IMR-90 (cell line): ENCODE measurements around the gene AP1M2. TPM values are rescaled to one million over a fixed set of nuclear protein-coding genes. Genes with fewer than 3 reads are reported as not detected.

Experiments
- ATAC-seq: fragments of 200-7000 bp; cut with Tn5 transposase; 2 replicates; pipeline ENCODE4 v1.9.1; 2020; ENCODE audit warnings: low read depth, mild to moderate bottlenecking, moderate library complexity
- BruUV-seq: library from RNA; stranded (reverse); fragments of 400-500 nt; replicated peaks from 2 replicates; lab custom pipeline; 2021; lab: Mats Ljungman, UMichigan
- CTCF ChIA-PET: fragments of 300-600 bp; formaldehyde crosslinking; extraction: SDS; loops from one replicate; lab custom pipeline; 2021; ENCODE audit warnings: antibody characterized with exemption; lab: Yijun Ruan, JAX
- POLR2A ChIA-PET: fragments of 300-600 bp; sonication (Branson Sonifier 250); formaldehyde crosslinking; loops from one replicate; lab custom pipeline; 2022; ENCODE audit warnings: antibody characterized with exemption; ENCODE audit not compliant: unreplicated experiment; lab: Charles Lee
- DNase-seq: peaks from one replicate; pipeline ENCODE4 v3.0.0; 2013
- H2AFZ ChIP-seq: replicated peaks from 2 replicates; pipeline ENCODE3; 2013; ENCODE audit warnings: low read length, mild to moderate bottlenecking; ENCODE audit not compliant: poor library complexity
- H2AK5ac ChIP-seq: 2 replicates; pipeline ENCODE4 v1.6.1; 2013; ENCODE audit warnings: low read depth, low read length, inconsistent platforms
- H2AK9ac ChIP-seq: replicated peaks from 2 replicates; pipeline ENCODE3; 2013; ENCODE audit warnings: mild to moderate bottlenecking, low read depth, low read length, moderate library complexity; ENCODE audit not compliant: poor library complexity
- H2BK120ac ChIP-seq: 2 replicates; pipeline ENCODE4 v1.6.1; 2013; ENCODE audit warnings: low read depth, low read length, inconsistent platforms
- H2BK15ac ChIP-seq: 3 replicates; pipeline ENCODE4 v1.6.1; 2013; ENCODE audit warnings: low read depth, low read length, inconsistent platforms
- H2BK20ac ChIP-seq: 2 replicates; pipeline ENCODE4 v1.6.1; 2013; ENCODE audit warnings: low read depth, mild to moderate bottlenecking, inconsistent platforms, low read length, moderate library complexity
- H2BK5ac ChIP-seq: 2 replicates; pipeline ENCODE4 v1.6.1; 2013; ENCODE audit warnings: mild to moderate bottlenecking, low read depth, low read length, inconsistent platforms; ENCODE audit not compliant: poor library complexity, severe bottlenecking
- H3K14ac ChIP-seq: replicated peaks from 2 replicates; pipeline ENCODE4 v1.6.1; 2013; ENCODE audit warnings: low read depth, low read length, inconsistent platforms
- H3K18ac ChIP-seq: 2 replicates; pipeline ENCODE4 v1.6.1; 2013; ENCODE audit warnings: low read depth, low read length, control low read depth
- H3K23ac ChIP-seq: 2 replicates; pipeline ENCODE4 v1.6.1; 2013; ENCODE audit warnings: low read depth, low read length, inconsistent platforms
- H3K27ac ChIP-seq: 2 replicates; pipeline ENCODE4 v1.5.1; 2013; ENCODE audit warnings: mild to moderate bottlenecking, control low read depth, low read length; ENCODE audit not compliant: insufficient read depth
- H3K27me3 ChIP-seq: 2 replicates; pipeline ENCODE4 v1.6.1; 2013; ENCODE audit warnings: low read length; ENCODE audit not compliant: control insufficient read depth, insufficient read depth
- H3K36me3 ChIP-seq: 2 replicates; pipeline ENCODE4 v1.6.1; 2013; ENCODE audit warnings: low read length, mixed read lengths; ENCODE audit not compliant: control insufficient read depth, insufficient read depth
- H3K4ac ChIP-seq: 2 replicates; pipeline ENCODE4 v1.6.1; 2013; ENCODE audit warnings: low read depth, low read length, inconsistent platforms
- H3K4me1 ChIP-seq: 2 replicates; pipeline ENCODE4 v1.6.1; 2013; ENCODE audit warnings: low read length, mixed read lengths; ENCODE audit not compliant: control insufficient read depth, insufficient read depth
- H3K4me2 ChIP-seq: 2 replicates; pipeline ENCODE4 v1.6.1; 2013; ENCODE audit warnings: low read depth, mild to moderate bottlenecking, control low read depth, low read length, moderate library complexity
- H3K4me3 ChIP-seq: 2 replicates; pipeline ENCODE4 v1.5.1; 2013; ENCODE audit warnings: low read depth, mild to moderate bottlenecking, control low read depth, low read length, moderate library complexity; ENCODE audit not compliant: insufficient read depth
- H3K56ac ChIP-seq: 2 replicates; pipeline ENCODE4 v1.6.1; 2013; ENCODE audit warnings: low read length, inconsistent platforms; ENCODE audit not compliant: insufficient read depth; ENCODE audit errors: extremely low read depth
- H3K79me1 ChIP-seq, 2 experiments: 2 replicates each; pipeline ENCODE4 v1.6.1; 2013; ENCODE audit warnings: low read length in 2 of 2, inconsistent platforms in 1 of 2, low read depth in 1 of 2
- H3K9ac ChIP-seq: 2 replicates; pipeline ENCODE4 v1.6.1; 2013; ENCODE audit warnings: low read depth, low read length, control low read depth
- H3K9me1 ChIP-seq: 2 replicates; pipeline ENCODE4 v1.6.1; 2013; ENCODE audit warnings: low read length, inconsistent platforms; ENCODE audit not compliant: insufficient read depth
- H3K9me3 ChIP-seq: 2 replicates; pipeline ENCODE4 v1.6.1; 2013; ENCODE audit warnings: low read length; ENCODE audit not compliant: control insufficient read depth, insufficient read depth
- H4K20me1 ChIP-seq: 2 replicates; pipeline ENCODE4 v1.6.1; 2013; ENCODE audit warnings: low read length, inconsistent platforms; ENCODE audit not compliant: insufficient read depth
- H4K5ac ChIP-seq: 2 replicates; pipeline ENCODE4 v1.6.1; 2013; ENCODE audit warnings: mild to moderate bottlenecking, low read depth, low read length, control low read depth
- H4K8ac ChIP-seq, 2 experiments: 2 replicates each; pipeline ENCODE4 v1.6.1; 2013; ENCODE audit warnings: low read depth in 2 of 2, low read length in 2 of 2, control low read depth in 1 of 2, inconsistent platforms in 1 of 2
- H4K91ac ChIP-seq: 2 replicates; pipeline ENCODE4 v1.6.1; 2013; ENCODE audit warnings: low read depth, low read length, inconsistent platforms; ENCODE audit not compliant: insufficient read depth
- BHLHE40 ChIP-seq: fragments of 150-350 bp; IDR thresholded peaks from 2 replicates; pipeline ENCODE4 v1.6.1; 2016; ENCODE audit warnings: mild to moderate bottlenecking, low read depth, low read length
- CEBPB ChIP-seq: IDR thresholded peaks from 2 replicates; pipeline ENCODE4 v1.6.1; 2012; ENCODE audit warnings: low read depth, low read length, improper control_type of control experiment
- FOS ChIP-seq: fragments of 150-350 bp; IDR thresholded peaks from 2 replicates; pipeline ENCODE4 v1.6.1; 2016; ENCODE audit warnings: low read depth, low read length
- MAFK ChIP-seq: IDR thresholded peaks from 2 replicates; pipeline ENCODE4 v1.6.1; 2012; ENCODE audit warnings: low read depth, low read length, improper control_type of control experiment
- MAZ ChIP-seq: IDR thresholded peaks from 2 replicates; pipeline ENCODE4 v1.6.1; 2012; ENCODE audit warnings: low read depth, mild to moderate bottlenecking, low read length, improper control_type of control experiment, moderate library complexity, borderline replicate concordance
- MXI1 ChIP-seq: IDR thresholded peaks from 2 replicates; pipeline ENCODE4 v1.6.1; 2012; ENCODE audit warnings: low read depth, mild to moderate bottlenecking, low read length, moderate library complexity, borderline replicate concordance
- NFE2L2 ChIP-seq: fragments of 150-350 bp; IDR thresholded peaks from 2 replicates; pipeline ENCODE4 v1.6.1; 2016; ENCODE audit warnings: low read depth, mild to moderate bottlenecking, low read length
- POLR2A ChIP-seq: IDR thresholded peaks from 2 replicates; pipeline ENCODE4 v1.6.1; 2012; ENCODE audit warnings: mild to moderate bottlenecking, low read depth, low read length
- RAD21 ChIP-seq: IDR thresholded peaks from 2 replicates; pipeline ENCODE4 v1.6.1; 2012; ENCODE audit warnings: low read length, improper control_type of control experiment
- RFX5 ChIP-seq: IDR thresholded peaks from 2 replicates; pipeline ENCODE4 v1.8.0; 2012; ENCODE audit warnings: low read depth, mild to moderate bottlenecking, low read length, moderate library complexity
- WGBS, 2 experiments: methylation state at CpG; one replicate each; pipeline versions ENCODE4 v1.1.5 to v1.1.7; 2013; ENCODE audit warnings: missing lambda C conversion rate in 2 of 2; ENCODE audit not compliant: insufficient read length in 1 of 2; ENCODE audit errors: extremely low coverage in 2 of 2; 5-methylcytosine and 5-hydroxymethylcytosine counted together
- dilution Hi-C: fragments of 300-500 bp; cut with HindIII; formaldehyde crosslinking; loops from one replicate; pipeline ENCODE4 v1.14.3; 2018; ENCODE audit warnings: low sequenced_read_pairs; ENCODE audit not compliant: unreplicated experiment
- in situ Hi-C: fragments of 300-500 bp; cut with MboI; formaldehyde crosslinking; loops from 3 replicates; pipeline ENCODE4 v1.14.3; 2019; ENCODE audit warnings: low sequenced_read_pairs, inconsistent platforms, mixed read lengths
- intact Hi-C: fragments of 100-400 bp; cut with micrococcal nuclease; formaldehyde crosslinking; loops from 2 replicates; pipeline ENCODE4 v1.10.0; 2022
- polyA plus RNA-seq, 3 experiments: library from polyadenylated mRNA; depleted of rRNA; stranded (reverse); fragments of >200 nt; gene quantifications; 2 replicates each; pipeline ENCODE4 v1.2.3, GENCODE V29; 2012; ENCODE audit warnings: low replicate concordance in 1 of 3
- total RNA-seq: library from RNA; depleted of rRNA; stranded (reverse); fragments of >200 nt; gene quantifications from 2 replicates; pipeline ENCODE4 v1.2.3, GENCODE V29; 2012
- TF ChIP-seq, protein P1 (sequence below): fragments of 150-350 bp; IDR thresholded peaks from 2 replicates; pipeline ENCODE4 v1.6.1; 2016; ENCODE audit warnings: low read depth, mild to moderate bottlenecking, low read length, moderate library complexity, borderline replicate concordance
- TF ChIP-seq, protein P2 (sequence below): conservative IDR thresholded peaks from 2 replicates; pipeline ENCODE4 v1.5.1; 2012; ENCODE audit warnings: mild to moderate bottlenecking, low read depth, low read length, improper control_type of control experiment
- TF ChIP-seq, protein P3 (sequence below): fragments of 150-350 bp; IDR thresholded peaks from 2 replicates; pipeline ENCODE4 v1.6.1; 2017; ENCODE audit warnings: mild to moderate bottlenecking, antibody characterized with exemption, low read length, low read depth

The AP1M2 gene
- total and polyA plus RNA-seq, 2 of the 4 experiments (the other 2 are of a cell fraction), result 0.17 TPM; not detected in 1

DNA sequence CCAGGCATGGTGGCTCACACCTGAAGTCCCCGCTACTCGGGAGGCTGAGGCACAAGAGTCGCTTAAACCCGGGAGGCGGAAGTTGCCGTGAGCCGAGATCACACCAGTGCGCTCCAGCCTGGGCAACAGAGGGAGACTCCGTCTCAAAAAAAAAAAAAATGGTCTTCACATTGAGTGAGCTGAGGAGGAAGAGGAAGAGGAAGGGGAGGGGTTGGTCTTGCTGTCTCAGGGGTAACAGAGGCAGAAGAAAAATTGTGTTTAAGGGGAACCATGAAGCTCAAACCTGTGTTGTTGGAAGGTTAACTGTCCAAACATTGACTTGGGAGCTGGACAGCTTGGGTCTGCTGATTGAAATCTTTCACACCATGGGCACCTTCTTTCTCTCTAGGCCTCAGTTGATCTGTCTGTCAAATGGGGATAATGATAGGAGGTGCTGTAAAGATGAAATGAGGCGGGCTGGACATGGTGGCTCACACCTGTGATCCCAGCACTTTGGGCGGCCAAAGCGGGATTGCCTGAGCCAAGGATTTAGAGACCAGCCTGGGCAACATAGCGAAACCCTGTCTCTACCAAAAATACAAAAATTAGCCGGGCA is 28.4 kb upstream of the AP1M2 start:
- peaks cover 13% of the 10 kb centered on the region for H3K9me1 ChIP-seq
- no peak overlapping the region for H2BK20ac ChIP-seq
- in situ Hi-C loops (no loop called here), dilution Hi-C loops (no loop called here), intact Hi-C loops (no loop called here)
- DNase-seq, result no peak
- no peaks in the 10 kb centered on the region; the same call in 1 of the 2 replicates for H3K36me3 ChIP-seq
- no peak overlapping the region for H2BK120ac ChIP-seq
- ChIA-PET POLR2A (no interaction called here), CTCF (no interaction called here)
- TF ChIP-seq FOS (no peak), MXI1 (no peak), MAZ (no peak), POLR2A (no peak), MAFK (no peak), BHLHE40 (no peak), RFX5 (no peak), RAD21 (no peak), CEBPB (no peak), NFE2L2 (no peak)
- TF ChIP-seq, protein P1, sequence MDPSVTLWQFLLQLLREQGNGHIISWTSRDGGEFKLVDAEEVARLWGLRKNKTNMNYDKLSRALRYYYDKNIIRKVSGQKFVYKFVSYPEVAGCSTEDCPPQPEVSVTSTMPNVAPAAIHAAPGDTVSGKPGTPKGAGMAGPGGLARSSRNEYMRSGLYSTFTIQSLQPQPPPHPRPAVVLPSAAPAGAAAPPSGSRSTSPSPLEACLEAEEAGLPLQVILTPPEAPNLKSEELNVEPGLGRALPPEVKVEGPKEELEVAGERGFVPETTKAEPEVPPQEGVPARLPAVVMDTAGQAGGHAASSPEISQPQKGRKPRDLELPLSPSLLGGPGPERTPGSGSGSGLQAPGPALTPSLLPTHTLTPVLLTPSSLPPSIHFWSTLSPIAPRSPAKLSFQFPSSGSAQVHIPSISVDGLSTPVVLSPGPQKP, result no peak
- TF ChIP-seq, protein P2, sequence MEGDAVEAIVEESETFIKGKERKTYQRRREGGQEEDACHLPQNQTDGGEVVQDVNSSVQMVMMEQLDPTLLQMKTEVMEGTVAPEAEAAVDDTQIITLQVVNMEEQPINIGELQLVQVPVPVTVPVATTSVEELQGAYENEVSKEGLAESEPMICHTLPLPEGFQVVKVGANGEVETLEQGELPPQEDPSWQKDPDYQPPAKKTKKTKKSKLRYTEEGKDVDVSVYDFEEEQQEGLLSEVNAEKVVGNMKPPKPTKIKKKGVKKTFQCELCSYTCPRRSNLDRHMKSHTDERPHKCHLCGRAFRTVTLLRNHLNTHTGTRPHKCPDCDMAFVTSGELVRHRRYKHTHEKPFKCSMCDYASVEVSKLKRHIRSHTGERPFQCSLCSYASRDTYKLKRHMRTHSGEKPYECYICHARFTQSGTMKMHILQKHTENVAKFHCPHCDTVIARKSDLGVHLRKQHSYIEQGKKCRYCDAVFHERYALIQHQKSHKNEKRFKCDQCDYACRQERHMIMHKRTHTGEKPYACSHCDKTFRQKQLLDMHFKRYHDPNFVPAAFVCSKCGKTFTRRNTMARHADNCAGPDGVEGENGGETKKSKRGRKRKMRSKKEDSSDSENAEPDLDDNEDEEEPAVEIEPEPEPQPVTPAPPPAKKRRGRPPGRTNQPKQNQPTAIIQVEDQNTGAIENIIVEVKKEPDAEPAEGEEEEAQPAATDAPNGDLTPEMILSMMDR, result no peak
- TF ChIP-seq, protein P3, sequence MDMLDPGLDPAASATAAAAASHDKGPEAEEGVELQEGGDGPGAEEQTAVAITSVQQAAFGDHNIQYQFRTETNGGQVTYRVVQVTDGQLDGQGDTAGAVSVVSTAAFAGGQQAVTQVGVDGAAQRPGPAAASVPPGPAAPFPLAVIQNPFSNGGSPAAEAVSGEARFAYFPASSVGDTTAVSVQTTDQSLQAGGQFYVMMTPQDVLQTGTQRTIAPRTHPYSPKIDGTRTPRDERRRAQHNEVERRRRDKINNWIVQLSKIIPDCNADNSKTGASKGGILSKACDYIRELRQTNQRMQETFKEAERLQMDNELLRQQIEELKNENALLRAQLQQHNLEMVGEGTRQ, result no peak
- H3K27ac ChIP-seq, result no peak overlapping the region
- H3K9me3 ChIP-seq, result no peaks in the 10 kb centered on the region
- H3K56ac ChIP-seq, result no peak overlapping the region
- H3K4me1 ChIP-seq, result peaks cover 13% of the 10 kb centered on the region
- WGBS, 2 experiments, result 100% methylated on average over 10 of the region's 14 CpGs; no CpG with 5 or more reads in 1 of the 2 experiments
- H4K91ac ChIP-seq, result no peak overlapping the region
- H3K4ac ChIP-seq, result peak overlapping the region; percentile 60
- H3K4me3 ChIP-seq, result no peak overlapping the region
- no peaks in the 10 kb centered on the region for H3K27me3 ChIP-seq
- H3K9ac ChIP-seq, result no peak overlapping the region
- BruUV-seq, result no TSS peak
- no peak overlapping the region for H3K18ac ChIP-seq
- H4K5ac ChIP-seq, result no peak overlapping the region
- H2BK15ac ChIP-seq, result no peak overlapping the region
- H3K23ac ChIP-seq, result no peak overlapping the region
- no peak overlapping the region for H2AFZ ChIP-seq
- H3K14ac ChIP-seq, result peak overlapping the region; percentile 53; the same call in 1 of the 2 replicates
- peak overlapping the region; percentile 20 for H2BK5ac ChIP-seq
- ATAC-seq, result no peak
- H4K8ac ChIP-seq, result 0 out of 4 replicates have a peak overlapping the region, but pooled peaks of 1 of the 2 experiments have one; percentile 82
- no peak overlapping the region for H3K4me2 ChIP-seq
- peaks cover 34 to 82% of the 10 kb centered on the region in 2 experiments for H3K79me1 ChIP-seq
- H2AK9ac ChIP-seq, result peak overlapping the region; percentile 13
- H2AK5ac ChIP-seq, result peak overlapping the region; percentile 1; the same call in 1 of the 2 replicates
- peaks cover 5% of the 10 kb centered on the region; the same call in 1 of the 2 replicates for H4K20me1 ChIP-seq
